Right lobe of liver (tissue), 6 donors: ENCODE measurements around the gene CACHD1. TPM values are rescaled to one million over a fixed set of nuclear protein-coding genes. Genes with fewer than 3 reads are reported as not detected.

Source experiments
- ATAC-seq, 4 donors: fragments of 200-7000 bp; cut with Tn5 transposase; one replicate each; pipeline ENCODE4 v1.9.1; 2020; ENCODE audit warnings: mild to moderate bottlenecking in 4 of 4, moderate library complexity in 4 of 4
- DNase-seq, 3 donors: peaks; one replicate each; pipeline ENCODE4 v3.0.0-alpha.2; 2020
- H3K27ac ChIP-seq, 3 donors: fragments of 200-600 bp; one replicate each; pipeline ENCODE4 v1.8.0; 2022
- H3K27me3 ChIP-seq, 2 donors: fragments of 200-600 bp; one replicate each; pipeline ENCODE4 v1.8.0; 2022
- H3K36me3 ChIP-seq, 4 donors: fragments of 200-600 bp; sonication (generic) in 1 of 4; one replicate each; pipeline versions ENCODE4 v1.5.1 to v1.8.0; 2017 to 2022; ENCODE audit warnings: control low read depth in 1 of 4
- H3K4me1 ChIP-seq, 4 donors: fragments of 200-600 bp; sonication (generic) in 1 of 4; one replicate each; pipeline versions ENCODE4 v1.5.1 to v1.8.0; 2017 to 2022; ENCODE audit warnings: control low read depth in 1 of 4
- H3K4me3 ChIP-seq, 3 donors: fragments of 200-600 bp; one replicate each; pipeline ENCODE4 v1.8.0; 2022
- H3K9me3 ChIP-seq, 4 donors: fragments of 200-600 bp; sonication (generic) in 1 of 4; one replicate each; pipeline versions ENCODE4 v1.5.1 to v1.8.0; 2017 to 2022; ENCODE audit warnings: control low read depth in 1 of 4
- POLR2A ChIP-seq: fragments of 450-650 bp; IDR thresholded peaks from one replicate; pipeline ENCODE4 v1.6.1; 2017; ENCODE audit warnings: antibody characterized with exemption, mild to moderate bottlenecking
- WGBS: methylation state at CpG from one replicate; pipeline ENCODE4 v1.1.6; 2018; ENCODE audit warnings: low coverage, low lambda C conversion rate; ENCODE audit not compliant: insufficient coverage; ENCODE audit errors: missing lambda C conversion rate; 5-methylcytosine and 5-hydroxymethylcytosine counted together
- intact Hi-C, 2 donors: fragments of 100-400 bp; cut with DNase I; formaldehyde crosslinking; loops; one replicate each; pipeline versions ENCODE4 v1.11.2 to v1.14.1; 2022
- total RNA-seq, 6 experiments: library from RNA; depleted of rRNA in 2 of 6; stranded (reverse); fragments of >200 nt in 2 of 6; fragmentation: NEBNext Ultra II Directional in 3 of 6; extraction: Animal tissue kit (Norgen Biotek cat#: 25700) in 3 of 6; gene quantifications; one replicate each; pipeline versions ENCODE4 v1.1.0 to v1.2.4, GENCODE V29; 2016 to 2023
- TF ChIP-seq, protein P1 (sequence below), 4 donors: fragments of 200-600 bp in 3 of 4; fragments of 450-650 bp in 1 of 4; IDR thresholded peaks; one replicate each; pipeline versions ENCODE4 v1.5.1 to v1.8.0; 2016 to 2022; ENCODE audit warnings: antibody characterized with exemption in 4 of 4, mild to moderate bottlenecking in 2 of 4
- donor health status: DM: no; HTN: yes; CAD: no.
- donor health status: DM: no; HTN: no; CAD: no.
- donor health status: DM: no; HTN: no; CAD: no.
- donor health status: DM: no; HTN: yes; CAD: no.
- donor health status: DM: no; HTN: yes; CAD: no.

CACHD1 gene
- total RNA-seq, 6 experiments from 2014 or later, result 0.59 to 3.0 (median 1.3) TPM

GRCh38 chr1:64516803-64517568 lies 47.1 kb downstream of the CACHD1 start:
- no peaks in the 10 kb centered on the region for H3K9me3 ChIP-seq
- DNase-seq (no peak), ATAC-seq (no peak)
- no peaks in the 10 kb centered on the region for H3K27me3 ChIP-seq
- TF ChIP-seq, protein P1, sequence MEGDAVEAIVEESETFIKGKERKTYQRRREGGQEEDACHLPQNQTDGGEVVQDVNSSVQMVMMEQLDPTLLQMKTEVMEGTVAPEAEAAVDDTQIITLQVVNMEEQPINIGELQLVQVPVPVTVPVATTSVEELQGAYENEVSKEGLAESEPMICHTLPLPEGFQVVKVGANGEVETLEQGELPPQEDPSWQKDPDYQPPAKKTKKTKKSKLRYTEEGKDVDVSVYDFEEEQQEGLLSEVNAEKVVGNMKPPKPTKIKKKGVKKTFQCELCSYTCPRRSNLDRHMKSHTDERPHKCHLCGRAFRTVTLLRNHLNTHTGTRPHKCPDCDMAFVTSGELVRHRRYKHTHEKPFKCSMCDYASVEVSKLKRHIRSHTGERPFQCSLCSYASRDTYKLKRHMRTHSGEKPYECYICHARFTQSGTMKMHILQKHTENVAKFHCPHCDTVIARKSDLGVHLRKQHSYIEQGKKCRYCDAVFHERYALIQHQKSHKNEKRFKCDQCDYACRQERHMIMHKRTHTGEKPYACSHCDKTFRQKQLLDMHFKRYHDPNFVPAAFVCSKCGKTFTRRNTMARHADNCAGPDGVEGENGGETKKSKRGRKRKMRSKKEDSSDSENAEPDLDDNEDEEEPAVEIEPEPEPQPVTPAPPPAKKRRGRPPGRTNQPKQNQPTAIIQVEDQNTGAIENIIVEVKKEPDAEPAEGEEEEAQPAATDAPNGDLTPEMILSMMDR (IDR thresholded peaks at IDR 0.05), result no peak
- TF ChIP-seq POLR2A, result no peak
- peaks cover 0 to 28% (median 8%) of the 10 kb centered on the region in 4 donors for H3K4me1 ChIP-seq
- H3K36me3 ChIP-seq, result no peaks in the 10 kb centered on the region
- no peak overlapping the region for H3K4me3 ChIP-seq
- intact Hi-C loops, result no loop called here
- H3K27ac ChIP-seq, result no peak overlapping the region
- WGBS, result 51% methylated on average over 2 of the region's 2 CpGs

GRCh38 chr1:64517640-64518039 lies 47.7 kb downstream of the CACHD1 start:
- DNase-seq (no peak), ATAC-seq (no peak)
- H3K4me1 ChIP-seq, result peaks cover 0 to 28% (median 6%) of the 10 kb centered on the region in 4 donors
- H3K27ac ChIP-seq, result no peak overlapping the region
- 88% methylated on average over 1 of the region's 2 CpGs for WGBS
- H3K4me3 ChIP-seq, result no peak overlapping the region
- TF ChIP-seq, protein P1 (IDR thresholded peaks at IDR 0.05), result no peak
- no peak for TF ChIP-seq POLR2A
- H3K36me3 ChIP-seq, result no peaks in the 10 kb centered on the region
- H3K27me3 ChIP-seq, result no peaks in the 10 kb centered on the region
- no peaks in the 10 kb centered on the region for H3K9me3 ChIP-seq
- intact Hi-C loops, result no loop called here

GRCh38 chr1:64518692-64519481 lies 49.0 kb downstream of the CACHD1 start:
- H3K9me3 ChIP-seq, result no peaks in the 10 kb centered on the region
- no peaks in the 10 kb centered on the region for H3K27me3 ChIP-seq
- no peak overlapping the region for H3K4me3 ChIP-seq
- 80% methylated on average over 1 of the region's 1 CpG for WGBS
- no peak overlapping the region for H3K27ac ChIP-seq
- peaks cover 0 to 28% (median 4%) of the 10 kb centered on the region in 4 donors for H3K4me1 ChIP-seq
- TF ChIP-seq, protein P1 (IDR thresholded peaks at IDR 0.05), result no peak
- no peak for TF ChIP-seq POLR2A
- H3K36me3 ChIP-seq, result no peaks in the 10 kb centered on the region
- DNase-seq, result no peak
- ATAC-seq, result no peak
- intact Hi-C loops, result no loop called here

- Histone ChIP-seq H3K36me3 (no peaks in the 10 kb centered on the region), H3K9me3 (no peaks in the 10 kb centered on the region), H3K27ac (no peak overlapping the region), H3K27me3 (no peaks in the 10 kb centered on the region), H3K4me1 (peaks cover 0 to 23% (median 4%) of the 10 kb centered on the region in 4 donors), H3K4me3 (no peak overlapping the region)
- intact Hi-C loops, result no loop called here
- DNase-seq (no peak), ATAC-seq (peak in 1 of 4 donors; percentile 18)
- WGBS, result 46% methylated on average over 3 of the region's 3 CpGs
- TF ChIP-seq POLR2A, result no peak
- TF ChIP-seq, protein P1 (IDR thresholded peaks at IDR 0.05), result no peak
These were observed 50.0 kb downstream of the CACHD1 start for GRCh38 chr1:64519901-64520300.
